Trophoblast cell (in vitro differentiated cells and primary cell): Measurements from ENCODE around the gene RNF126.
"Not testable (repeated sequence)": the region's sequence is repeated elsewhere in the genome, so short reads cannot be mapped to it uniquely, and the experiment has no call there.

Source experiments
- DNase-seq, 2 donors: peaks; one replicate each; pipeline ENCODE4 v3.0.0-alpha.2; 2016
- H2AFZ ChIP-seq: 2 replicates; pipeline ENCODE4 v1.6.1; 2013; ENCODE audit warnings: low read length, moderate library complexity, mild to moderate bottlenecking; ENCODE audit not compliant: insufficient read depth, poor library complexity
- H2AK5ac ChIP-seq: 2 replicates; pipeline ENCODE4 v1.6.1; 2013; ENCODE audit warnings: mild to moderate bottlenecking, low read length
- H2BK120ac ChIP-seq: 2 replicates; pipeline ENCODE4 v1.6.1; 2013; ENCODE audit warnings: low read length, mild to moderate bottlenecking, moderate library complexity; ENCODE audit not compliant: insufficient read depth, poor library complexity
- H2BK12ac ChIP-seq: 2 replicates; pipeline ENCODE4 v1.6.1; 2013; ENCODE audit warnings: mild to moderate bottlenecking, low read length, moderate library complexity
- H2BK5ac ChIP-seq: 2 replicates; pipeline ENCODE4 v1.6.1; 2013; ENCODE audit warnings: low read length, low read depth, moderate library complexity, mild to moderate bottlenecking; ENCODE audit not compliant: poor library complexity
- H3K14ac ChIP-seq: 2 replicates; pipeline ENCODE4 v1.6.1; 2013; ENCODE audit warnings: mild to moderate bottlenecking, low read length
- H3K18ac ChIP-seq: 2 replicates; pipeline ENCODE4 v1.6.1; 2013; ENCODE audit warnings: mild to moderate bottlenecking, low read length
- H3K23ac ChIP-seq: 2 replicates; pipeline ENCODE4 v1.6.1; 2013; ENCODE audit warnings: low read length
- H3K27ac ChIP-seq: 2 replicates; pipeline ENCODE4 v1.5.1; 2013; ENCODE audit warnings: low read depth, mild to moderate bottlenecking, inconsistent platforms, low read length, moderate library complexity
- H3K27me3 ChIP-seq: 2 replicates; pipeline ENCODE4 v1.6.1; 2013; ENCODE audit warnings: inconsistent platforms, mild to moderate bottlenecking, low read length, moderate library complexity; ENCODE audit not compliant: insufficient read depth
- H3K36me3 ChIP-seq, 2 experiments: 1 replicate in 1 of 2; 2 replicates in 1 of 2; pipeline ENCODE4 v1.6.1; 2013; ENCODE audit warnings: low read length in 2 of 2, mild to moderate bottlenecking in 2 of 2, moderate library complexity in 1 of 2; ENCODE audit not compliant: insufficient read depth in 2 of 2, control insufficient read depth in 1 of 2
- H3K4ac ChIP-seq: 2 replicates; pipeline ENCODE4 v1.6.1; 2013; ENCODE audit warnings: low read depth, mild to moderate bottlenecking, low read length, moderate library complexity
- H3K4me1 ChIP-seq, 2 experiments: 1 replicate in 1 of 2; 2 replicates in 1 of 2; pipeline ENCODE4 v1.6.1; 2013; ENCODE audit warnings: low read length in 2 of 2, mild to moderate bottlenecking in 2 of 2, moderate library complexity in 1 of 2; ENCODE audit not compliant: insufficient read depth in 2 of 2, control insufficient read depth in 1 of 2
- H3K4me2 ChIP-seq: 2 replicates; pipeline ENCODE4 v1.6.1; 2013; ENCODE audit warnings: inconsistent platforms, mild to moderate bottlenecking, low read length, moderate library complexity
- H3K4me3 ChIP-seq: 2 replicates; pipeline ENCODE4 v1.5.1; 2013; ENCODE audit warnings: mild to moderate bottlenecking, low read depth, low read length, inconsistent platforms
- H3K79me1 ChIP-seq: one replicate; pipeline ENCODE4 v1.6.1; 2013; ENCODE audit warnings: low read length
- H3K79me2 ChIP-seq: 2 replicates; pipeline ENCODE4 v1.6.1; 2013; ENCODE audit warnings: low read length, mild to moderate bottlenecking; ENCODE audit not compliant: control insufficient read depth, insufficient read depth, poor library complexity
- H3K9ac ChIP-seq: 2 replicates; pipeline ENCODE4 v1.6.1; 2013; ENCODE audit warnings: mild to moderate bottlenecking, low read length
- H3K9me3 ChIP-seq: 2 replicates; pipeline ENCODE4 v1.6.1; 2013; ENCODE audit warnings: low read depth, mild to moderate bottlenecking, control low read depth, inconsistent platforms, low read length; ENCODE audit not compliant: insufficient read depth
- H4K12ac ChIP-seq: 2 replicates; pipeline ENCODE4 v1.6.1; 2013; ENCODE audit warnings: low read depth, mild to moderate bottlenecking, low read length, moderate library complexity
- H4K8ac ChIP-seq: 2 replicates; pipeline ENCODE4 v1.6.1; 2013; ENCODE audit warnings: low read depth, mild to moderate bottlenecking, low read length, moderate library complexity
- H4K91ac ChIP-seq: one replicate; pipeline ENCODE4 v1.6.1; 2013; ENCODE audit warnings: low read depth, mild to moderate bottlenecking, low read length, moderate library complexity
- WGBS: extraction: QIAGEN DNeasy Blood & Tissue Kit; methylation state at CpG from one replicate; pipeline ENCODE4 v1.1.7; 2013; ENCODE audit warnings: missing lambda C conversion rate; ENCODE audit not compliant: insufficient read length, insufficient coverage; ENCODE audit errors: extremely low coverage; 5-methylcytosine and 5-hydroxymethylcytosine counted together

The RNF126 gene

DNA sequence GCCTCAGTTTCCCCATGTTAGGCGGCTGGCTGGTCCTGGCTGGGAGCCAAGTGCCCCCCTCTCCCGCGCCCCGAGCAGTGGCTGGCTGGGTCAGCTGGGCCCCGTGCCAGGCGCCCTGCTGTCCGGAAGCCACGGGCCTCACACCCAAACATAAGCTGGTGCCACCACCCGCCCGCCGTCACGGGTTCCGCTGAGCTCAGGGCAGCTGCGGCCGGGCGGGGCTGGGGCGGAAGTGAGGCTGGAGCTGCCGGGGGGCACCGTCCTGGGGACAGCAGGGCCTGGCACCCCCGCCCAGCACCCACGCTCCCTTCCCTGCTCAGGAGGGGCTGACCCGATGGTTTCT is 54.0 kb downstream of the RNF126 start:
- no peaks in the 10 kb centered on the region for H3K79me1 ChIP-seq
- H3K79me2 ChIP-seq, result no peaks in the 10 kb centered on the region
- H3K14ac ChIP-seq, result no peak overlapping the region
- no peak overlapping the region for H2BK120ac ChIP-seq
- H3K9ac ChIP-seq, result no peak overlapping the region
- no peak overlapping the region for H2BK5ac ChIP-seq
- no peak overlapping the region for H4K12ac ChIP-seq
- H4K8ac ChIP-seq, result no peak overlapping the region
- no peak for DNase-seq
- H4K91ac ChIP-seq, result no peak overlapping the region
- peaks cover 2% of the 10 kb centered on the region for H3K9me3 ChIP-seq
- H3K23ac ChIP-seq, result no peak overlapping the region
- H3K4me2 ChIP-seq, result no peak overlapping the region
- H3K4ac ChIP-seq, result no peak overlapping the region
- H2AFZ ChIP-seq, result no peak overlapping the region
- WGBS, result no CpG with 5 or more reads among the region's 22 CpGs
- H2AK5ac ChIP-seq, result no peak overlapping the region
- no peak overlapping the region for H2BK12ac ChIP-seq
- H3K27ac ChIP-seq, result no peak overlapping the region
- no peaks in the 10 kb centered on the region for H3K27me3 ChIP-seq
- H3K4me1 ChIP-seq, result no peaks in the 10 kb centered on the region
- H3K18ac ChIP-seq, result no peak overlapping the region
- H3K4me3 ChIP-seq, result no peak overlapping the region
- peaks cover 2 to 8% of the 10 kb centered on the region in 2 experiments for H3K36me3 ChIP-seq

GRCh38 chr19:608155-609003 is 54.6 kb downstream of the RNF126 start:
- no peak overlapping the region for H3K9ac ChIP-seq
- no CpG with 5 or more reads among the region's 30 CpGs for WGBS
- H3K79me1 ChIP-seq, result no peaks in the 10 kb centered on the region

DNA sequence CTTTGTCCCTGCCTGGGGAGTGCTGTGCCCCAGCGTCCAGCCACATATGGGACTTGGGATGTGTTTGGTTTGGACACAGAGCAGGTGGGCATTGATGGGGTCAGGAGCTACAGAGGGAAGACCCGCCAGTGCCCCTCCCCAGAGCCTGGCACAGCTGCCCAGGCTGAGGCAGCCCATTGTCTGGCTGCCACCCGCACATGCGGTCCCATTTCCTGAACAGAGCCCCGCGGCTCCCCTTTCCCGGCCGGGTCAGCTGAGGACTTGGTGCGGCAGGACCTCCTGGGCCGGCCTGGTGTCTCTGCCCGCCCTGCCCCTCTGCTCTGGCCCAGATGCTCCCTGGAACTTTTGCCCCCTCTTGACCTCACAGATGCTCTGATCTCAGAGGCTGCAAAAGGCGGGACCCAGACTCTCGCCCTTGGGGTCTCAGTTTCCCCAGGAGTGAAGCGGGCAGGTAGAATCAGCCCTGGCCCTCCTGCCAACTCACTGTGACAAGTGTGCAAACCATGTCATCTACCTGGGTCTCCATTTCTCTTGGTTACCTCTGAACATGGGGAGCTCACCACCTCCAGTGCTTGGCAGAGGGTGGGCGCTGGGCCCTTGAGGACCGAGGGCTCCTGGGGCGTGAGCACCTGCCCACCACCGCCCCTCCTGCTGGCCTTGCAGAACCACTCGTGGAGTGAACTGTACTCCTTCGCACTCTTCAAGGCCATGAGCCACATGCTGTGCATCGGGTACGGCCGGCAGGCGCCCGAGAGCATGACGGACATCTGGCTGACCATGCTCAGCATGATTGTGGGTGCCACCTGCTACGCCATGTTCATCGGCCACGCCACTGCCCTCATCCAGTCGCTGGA is 55.5 kb downstream of the RNF126 start:
- Histone ChIP-seq H3K14ac (no peak overlapping the region), H3K79me1 (no peaks in the 10 kb centered on the region), H2BK12ac (no peak overlapping the region), H2AFZ (no peak overlapping the region), H4K12ac (no peak overlapping the region), H3K4me2 (no peak overlapping the region), H2AK5ac (no peak overlapping the region), H3K79me2 (no peaks in the 10 kb centered on the region), H4K8ac (no peak overlapping the region), H3K4me3 (no peak overlapping the region), H3K27me3 (no peaks in the 10 kb centered on the region), H3K9me3 (peaks cover 7% of the 10 kb centered on the region), H2BK5ac (no peak overlapping the region), H3K18ac (no peak overlapping the region), H3K23ac (no peak overlapping the region), H3K27ac (no peak overlapping the region), H2BK120ac (no peak overlapping the region), H3K36me3 (peaks cover under 1 to 2% of the 10 kb centered on the region in 2 experiments), H3K4ac (no peak overlapping the region), H3K9ac (no peak overlapping the region), H3K4me1 (no peaks in the 10 kb centered on the region), H4K91ac (no peak overlapping the region)
- WGBS, result no CpG with 5 or more reads among the region's 30 CpGs
- no peak for DNase-seq

More at GRCh38 chr19:608155-609003, 54.6 kb downstream of the RNF126 start:
- Histone ChIP-seq H3K18ac (no peak overlapping the region), H3K27ac (no peak overlapping the region), H2AK5ac (no peak overlapping the region), H2AFZ (no peak overlapping the region), H2BK5ac (no peak overlapping the region), H3K27me3 (no peaks in the 10 kb centered on the region), H3K9me3 (peaks cover 5% of the 10 kb centered on the region), H3K4me2 (peak overlapping the region; percentile 24), H3K36me3 (peaks cover 2 to 7% of the 10 kb centered on the region in 2 experiments), H3K14ac (no peak overlapping the region), H3K79me2 (no peaks in the 10 kb centered on the region), H3K4ac (no peak overlapping the region), H4K8ac (no peak overlapping the region), H3K4me3 (no peak overlapping the region), H4K91ac (no peak overlapping the region), H3K4me1 (no peaks in the 10 kb centered on the region), H2BK12ac (no peak overlapping the region), H3K23ac (no peak overlapping the region), H4K12ac (no peak overlapping the region), H2BK120ac (no peak overlapping the region)
- no peak for DNase-seq

DNA sequence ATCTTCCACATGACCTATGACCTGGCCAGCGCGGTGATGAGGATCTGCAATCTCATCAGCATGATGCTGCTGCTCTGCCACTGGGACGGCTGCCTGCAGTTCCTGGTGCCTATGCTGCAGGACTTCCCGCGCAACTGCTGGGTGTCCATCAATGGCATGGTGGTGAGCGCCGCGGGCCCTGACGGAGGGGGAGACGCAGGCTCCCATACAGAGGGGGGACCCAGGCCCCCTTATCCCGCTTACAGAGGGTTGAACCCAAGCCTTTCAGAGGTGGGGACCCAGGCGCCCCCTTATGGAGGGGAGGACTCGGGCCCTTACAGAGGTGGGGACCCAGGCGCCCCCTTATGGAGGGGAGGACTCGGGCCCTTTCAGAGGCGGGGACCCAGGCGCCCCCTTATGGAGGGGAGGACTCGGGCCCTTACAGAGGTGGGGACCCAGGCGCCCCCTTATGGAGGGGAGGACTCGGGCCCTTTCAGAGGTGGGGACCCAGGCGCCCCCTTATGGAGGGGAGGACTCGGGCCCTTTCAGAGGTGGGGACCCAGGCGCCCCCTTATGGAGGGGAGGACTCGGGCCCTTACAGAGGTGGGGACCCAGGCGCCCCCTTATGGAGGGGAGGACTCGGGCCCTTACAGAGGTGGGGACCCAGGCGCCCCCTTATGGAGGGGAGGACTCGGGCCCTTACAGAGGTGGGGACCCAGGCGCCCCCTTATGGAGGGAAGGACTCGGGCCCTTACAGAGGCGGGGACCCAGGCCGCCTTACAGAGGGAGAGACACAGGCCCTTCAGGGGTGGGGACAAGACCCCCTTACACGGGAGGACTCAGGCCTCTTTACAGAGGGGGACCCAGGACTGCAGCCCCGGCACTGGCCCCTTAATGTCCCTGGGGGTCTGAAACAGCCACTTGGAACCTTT is 57.7 kb downstream of the RNF126 start:
- not testable (repeated sequence) for DNase-seq

More for the DNA sequence above, 57.7 kb downstream of the RNF126 start:
- not testable (repeated sequence) for H3K36me3 ChIP-seq, H2BK5ac ChIP-seq, H4K8ac ChIP-seq, H3K23ac ChIP-seq, H3K4me1 ChIP-seq, H3K14ac ChIP-seq, H3K79me2 ChIP-seq, H2BK12ac ChIP-seq, H3K4me2 ChIP-seq, H2AK5ac ChIP-seq, H3K4me3 ChIP-seq, H2BK120ac ChIP-seq, H3K27ac ChIP-seq, H3K4ac ChIP-seq, H4K12ac ChIP-seq, H3K27me3 ChIP-seq, H3K9ac ChIP-seq, H2AFZ ChIP-seq, H4K91ac ChIP-seq, H3K18ac ChIP-seq, H3K79me1 ChIP-seq
- no CpG with 5 or more reads among the region's 34 CpGs for WGBS
- H3K9me3 ChIP-seq, result peaks cover 10% of the 10 kb centered on the region
